Activated CD4-positive, alpha-beta T cell treated with anti-CD3 and anti-CD28 coated beads for 36 hours (primary cell): Measurements from ENCODE around the gene ITGA11. TPM values are rescaled to one million over a fixed set of nuclear protein-coding genes. Genes with fewer than 3 reads are reported as not detected.
"Not testable (repeated sequence)": the region's sequence is repeated elsewhere in the genome, so short reads cannot be mapped to it uniquely, and the experiment has no call there.

Source experiments
- ATAC-seq: fragments of 200-7000 bp; cut with Tn5 transposase; one replicate; pipeline ENCODE4 v1.10.0; 2021; ENCODE audit warnings: mild to moderate bottlenecking, moderate library complexity
- CTCF ChIA-PET: fragments of 350-600 bp; sonication (Branson Sonifier 250); formaldehyde crosslinking; loops from one replicate; lab custom pipeline; 2021; ENCODE audit warnings: antibody characterized with exemption; lab: Charles Lee
- POLR2A ChIA-PET: fragments of 350-600 bp; sonication (Branson Sonifier 250); formaldehyde crosslinking; loops from one replicate; lab custom pipeline; 2021; ENCODE audit warnings: antibody characterized with exemption, inconsistent platforms; lab: Charles Lee
- DNase-seq: peaks from one replicate; pipeline ENCODE4 v3.0.0-alpha.2; 2020
- H3K27ac Mint-ChIP-seq: one replicate; pipeline ENCODE4 v1.8.0; 2021; ENCODE audit warnings: mixed read lengths
- H3K27me3 Mint-ChIP-seq: one replicate; pipeline ENCODE4 v1.8.0; 2021; ENCODE audit warnings: mixed read lengths
- H3K36me3 Mint-ChIP-seq: one replicate; pipeline ENCODE4 v1.8.0; 2021; ENCODE audit warnings: low read depth, mixed read lengths
- H3K4me1 Mint-ChIP-seq: one replicate; pipeline ENCODE4 v1.8.0; 2021; ENCODE audit warnings: mixed read lengths
- H3K4me3 Mint-ChIP-seq: one replicate; pipeline ENCODE4 v1.8.0; 2021; ENCODE audit warnings: mild to moderate bottlenecking, moderate library complexity, mixed read lengths
- H3K9me3 Mint-ChIP-seq: one replicate; pipeline ENCODE4 v1.8.0; 2021; ENCODE audit warnings: low read depth, mixed read lengths
- intact Hi-C, 2 experiments: fragments of 100-400 bp; cut with DNase I in 1 of 2; cut with micrococcal nuclease in 1 of 2; formaldehyde crosslinking; loops; one replicate each; pipeline versions ENCODE4 v1.14.2 to v1.15.1; 2022 to 2024; cut with DNase I, micrococcal nuclease
- total RNA-seq, 2 experiments: library from RNA; stranded (reverse); gene quantifications; one replicate each; pipeline ENCODE4 v1.2.3, GENCODE V29; 2021

Gene ITGA11
- total RNA-seq, 2 experiments from 2014 or later, result 2.9 to 3.2 TPM

DNA sequence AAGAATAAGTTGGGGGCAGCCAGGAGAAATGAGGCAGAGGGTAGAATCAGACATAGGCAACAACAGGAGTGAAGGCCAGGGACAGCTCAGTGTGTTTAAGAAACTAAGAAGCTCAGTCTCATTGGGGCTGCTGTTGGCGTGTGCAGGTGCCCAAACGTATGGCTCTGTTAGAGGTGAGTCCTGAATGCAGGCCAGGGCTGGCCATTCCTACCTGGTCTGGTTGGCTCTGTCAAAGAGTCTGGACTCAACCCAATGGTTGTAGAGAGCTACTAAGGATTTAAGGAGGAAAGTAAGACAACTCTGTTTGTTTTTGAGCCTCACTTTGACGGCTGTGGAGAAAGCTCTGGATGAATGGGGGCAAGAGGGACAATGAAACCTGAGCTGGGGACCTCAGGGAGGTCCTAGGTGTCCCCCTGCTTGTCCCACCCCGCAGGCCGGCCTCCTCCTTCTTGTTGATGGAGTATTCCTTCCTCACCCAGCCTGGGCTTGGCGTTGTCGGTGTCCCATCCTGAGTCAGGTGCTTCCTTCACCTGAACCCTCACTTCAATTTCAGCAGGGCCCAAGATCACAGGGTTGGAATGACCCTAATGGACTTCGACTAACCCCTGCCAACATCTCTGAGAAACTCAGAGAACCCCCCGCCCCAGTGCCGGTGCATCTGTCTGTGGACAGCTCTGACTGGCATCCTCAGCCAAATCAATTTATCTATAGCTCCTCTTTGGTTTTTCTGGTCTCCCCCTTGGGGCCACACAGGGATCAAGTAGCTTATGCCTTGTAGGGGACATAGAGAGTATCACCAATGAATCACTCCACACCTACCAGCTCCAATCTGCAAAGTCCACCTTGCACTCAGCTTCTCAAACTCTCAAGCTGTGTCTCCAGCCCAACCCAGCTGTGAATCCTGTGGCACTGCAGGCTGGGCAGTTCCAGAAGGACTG, 8.3 kb downstream of the ITGA11 start:
- H3K36me3 Mint-ChIP-seq, result no peaks in the 10 kb centered on the region
- ATAC-seq (no peak), DNase-seq (no peak)
- intact Hi-C loops, result no loop called here
- no peak overlapping the region for H3K4me3 Mint-ChIP-seq
- H3K9me3 Mint-ChIP-seq, result no peaks in the 10 kb centered on the region
- no peaks in the 10 kb centered on the region for H3K4me1 Mint-ChIP-seq
- ChIA-PET POLR2A (interaction anchor here (0.6 kb wide), 1 partner anchor 1741 kb away, joined by 3 read pairs; no protein-coding TSS in a partner anchor), CTCF (interaction anchor here (0.6 to 1.8 kb wide), 3 partner anchors 8 to 127 kb away, joined by 3 to 7 read pairs (median 3); partner anchors contain the start of gene ITGA11)
- no peak overlapping the region for H3K27ac Mint-ChIP-seq
- peaks cover 1% of the 10 kb centered on the region for H3K27me3 Mint-ChIP-seq

DNA sequence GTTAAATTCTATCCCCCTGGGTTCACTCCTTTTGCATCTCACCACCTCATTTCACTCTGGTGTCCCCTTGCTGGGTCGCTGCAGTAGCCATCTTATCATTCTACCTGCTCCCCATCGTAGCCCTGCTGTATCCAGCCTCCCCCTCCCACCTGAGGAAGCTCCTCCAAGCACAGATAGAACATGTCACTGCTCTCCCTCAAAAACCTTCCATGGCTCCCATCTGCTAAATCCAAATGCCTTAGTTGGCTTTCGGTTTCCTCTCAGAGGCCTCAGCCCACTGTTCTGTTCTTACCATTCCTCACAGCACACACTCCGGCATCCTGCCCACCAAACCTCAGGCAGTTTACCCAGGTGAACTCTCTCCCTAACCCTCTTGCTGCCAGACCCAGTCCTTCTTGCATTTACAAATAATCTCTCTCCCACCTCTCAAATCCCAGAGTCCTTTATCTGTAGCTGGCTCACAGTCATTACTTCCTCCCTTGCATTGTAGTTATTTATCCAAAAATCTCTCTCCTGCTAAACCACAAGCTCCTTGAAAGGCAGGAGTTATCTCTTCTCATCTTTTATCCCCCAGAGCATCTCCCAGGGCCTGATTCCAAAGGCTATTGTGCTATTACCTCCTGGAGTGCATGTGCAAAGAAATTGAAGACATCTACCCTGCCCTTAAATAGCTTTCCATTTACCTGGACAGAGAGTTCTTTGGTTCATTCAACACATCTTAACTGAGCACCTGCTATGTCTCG, 9.4 kb downstream of the ITGA11 start:
- intact Hi-C loops, H3K4me3 Mint-ChIP-seq, H3K9me3 Mint-ChIP-seq, POLR2A ChIA-PET, DNase-seq, H3K27me3 Mint-ChIP-seq, H3K4me1 Mint-ChIP-seq, ATAC-seq, H3K36me3 Mint-ChIP-seq, H3K27ac Mint-ChIP-seq: not testable (repeated sequence)
- CTCF ChIA-PET, result interaction anchor here (0.6 to 1.8 kb wide), 2 partner anchors 116 to 128 kb away, joined by 3 to 7 read pairs; no protein-coding TSS in a partner anchor

DNA sequence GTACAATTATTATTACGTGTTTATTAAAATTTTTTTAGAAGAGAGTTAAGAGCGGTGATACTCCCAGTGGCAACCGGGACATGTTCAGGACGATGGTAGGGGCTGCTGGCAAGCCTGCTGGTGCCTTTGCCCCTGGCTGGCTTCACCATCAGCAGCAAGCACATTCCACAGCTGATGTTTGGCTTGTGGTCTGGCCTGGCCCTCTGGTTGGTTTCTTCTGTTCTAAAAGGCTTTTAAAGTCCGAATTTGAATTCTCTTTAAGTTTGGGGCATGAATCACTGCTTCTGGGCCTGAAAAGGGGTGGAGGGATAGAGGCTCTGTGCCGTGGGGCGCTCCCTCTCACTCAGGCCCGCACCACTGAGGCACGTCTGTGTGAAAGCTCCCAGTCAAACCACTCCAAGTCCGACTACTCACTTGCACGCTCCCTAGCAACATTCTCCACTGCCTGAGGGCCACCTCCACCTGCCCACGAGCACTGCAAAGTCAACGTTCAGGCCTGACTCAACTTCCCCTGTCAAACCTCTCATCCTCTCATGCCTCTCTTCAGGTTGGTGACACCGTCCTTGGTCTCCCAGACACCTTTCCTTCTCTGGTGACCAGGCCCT, 10.1 kb downstream of the ITGA11 start:
- intact Hi-C loops, result no loop called here
- Mint-ChIP-seq H3K27me3 (no peaks in the 10 kb centered on the region), H3K4me1 (no peaks in the 10 kb centered on the region), H3K9me3 (no peaks in the 10 kb centered on the region), H3K4me3 (no peak overlapping the region), H3K27ac (no peak overlapping the region), H3K36me3 (no peaks in the 10 kb centered on the region)
- ChIA-PET CTCF (no interaction called here), POLR2A (no interaction called here)
- ATAC-seq (no peak), DNase-seq (no peak)

DNA sequence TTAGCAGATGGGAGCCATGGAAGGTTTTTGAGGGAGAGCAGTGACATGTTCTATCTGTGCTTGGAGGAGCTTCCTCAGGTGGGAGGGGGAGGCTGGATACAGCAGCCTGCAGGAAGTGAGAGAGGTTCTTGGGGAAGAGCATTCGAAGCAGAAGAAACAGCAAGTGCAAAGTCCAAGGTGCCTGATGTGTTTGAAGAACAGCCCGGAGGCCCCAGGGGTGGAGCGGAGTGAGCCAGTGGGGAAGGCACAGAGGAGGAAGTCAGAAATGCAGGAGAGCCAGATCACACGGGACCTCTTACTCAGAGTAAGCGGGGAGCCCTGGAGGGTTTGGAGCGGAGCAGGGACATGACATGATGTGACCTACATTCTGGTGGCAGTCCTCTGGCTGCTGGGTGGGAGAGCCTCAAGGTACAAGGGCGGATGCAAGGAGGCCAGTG, 10.8 kb downstream of the ITGA11 start:
- Mint-ChIP-seq H3K4me3 (no peak overlapping the region), H3K36me3 (no peaks in the 10 kb centered on the region), H3K4me1 (no peaks in the 10 kb centered on the region), H3K27me3 (no peaks in the 10 kb centered on the region), H3K9me3 (no peaks in the 10 kb centered on the region), H3K27ac (no peak overlapping the region)
- intact Hi-C loops, result no loop called here
- DNase-seq (no peak), ATAC-seq (no peak)
- CTCF ChIA-PET, result no interaction called here
- POLR2A ChIA-PET, result no interaction called here

DNA sequence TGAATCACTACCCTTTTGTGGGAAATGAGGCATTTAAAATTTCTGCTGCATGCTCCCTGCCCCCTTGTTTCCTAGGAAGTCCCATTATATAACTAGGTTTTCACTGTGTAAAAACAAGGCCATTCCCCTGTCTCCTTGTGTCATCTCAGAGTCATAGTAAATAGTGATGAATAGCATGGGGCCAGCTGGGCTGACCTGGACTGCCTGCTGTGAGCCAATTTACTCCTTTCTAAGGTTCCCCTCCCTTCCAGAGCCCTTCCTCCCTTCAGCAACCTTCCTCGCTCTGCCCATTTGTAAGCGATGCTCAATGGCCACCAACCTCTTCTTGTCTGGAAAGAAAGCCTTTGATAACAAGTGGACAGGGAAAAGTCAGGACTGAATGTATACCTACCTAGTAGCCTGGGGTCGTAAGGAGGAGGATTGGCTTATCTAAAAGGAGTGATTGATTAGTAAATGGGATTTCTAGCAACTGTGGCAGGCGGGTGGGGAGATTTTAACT, 11.7 kb downstream of the ITGA11 start:
- ChIA-PET CTCF (no interaction called here), POLR2A (no interaction called here)
- no peaks in the 10 kb centered on the region for H3K4me1 Mint-ChIP-seq
- DNase-seq (no peak), ATAC-seq (no peak)
- no peak overlapping the region for H3K27ac Mint-ChIP-seq
- H3K36me3 Mint-ChIP-seq, result no peaks in the 10 kb centered on the region
- intact Hi-C loops, result no loop called here
- H3K27me3 Mint-ChIP-seq, result no peaks in the 10 kb centered on the region
- H3K9me3 Mint-ChIP-seq, result no peaks in the 10 kb centered on the region
- no peak overlapping the region for H3K4me3 Mint-ChIP-seq

DNA sequence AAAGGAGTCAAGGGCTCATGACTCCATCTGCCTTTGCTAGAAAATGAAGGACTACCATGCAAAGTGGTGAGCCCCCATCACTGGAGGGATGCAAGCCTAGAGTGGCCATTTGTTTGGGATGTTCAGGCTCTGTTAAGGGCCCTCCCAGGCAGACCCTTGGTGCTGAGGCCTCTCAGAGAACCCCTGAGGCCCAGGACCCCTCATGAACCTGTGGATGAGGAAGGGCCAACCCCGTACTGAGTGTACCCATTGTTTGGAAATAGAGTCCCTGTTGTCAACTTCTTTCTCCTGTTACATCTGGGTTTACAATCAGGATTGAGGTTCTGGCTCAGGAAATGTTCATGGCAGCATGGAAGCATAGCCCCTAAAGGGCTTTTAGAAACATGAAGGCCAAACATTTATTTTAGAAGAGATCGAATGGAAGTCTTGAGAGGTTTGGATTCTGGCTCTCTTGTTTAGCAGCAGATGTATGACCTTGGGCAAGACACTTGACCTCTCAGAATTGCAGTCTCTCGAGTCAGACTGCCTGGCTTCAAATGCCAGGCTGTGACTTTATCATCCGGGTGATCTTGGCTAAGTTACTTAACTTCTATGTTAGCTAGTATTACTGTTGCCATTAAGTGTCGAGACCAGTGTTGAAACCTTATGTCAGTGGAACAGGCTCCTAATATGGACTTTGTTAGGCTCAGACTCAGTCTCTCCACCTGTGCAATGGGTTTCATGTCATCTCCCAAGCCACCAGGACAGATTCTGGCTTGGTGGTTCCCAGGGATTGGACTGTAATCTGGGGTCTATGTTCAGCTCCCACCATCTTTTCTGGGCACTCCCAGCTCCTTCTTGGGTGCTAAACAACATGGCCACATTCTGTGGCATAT, 12.4 kb downstream of the ITGA11 start:
- ATAC-seq (no peak), DNase-seq (no peak)
- H3K27me3 Mint-ChIP-seq, result no peaks in the 10 kb centered on the region
- intact Hi-C loops, result no loop called here
- no peaks in the 10 kb centered on the region for H3K4me1 Mint-ChIP-seq
- no peak overlapping the region for H3K4me3 Mint-ChIP-seq
- H3K36me3 Mint-ChIP-seq, result no peaks in the 10 kb centered on the region
- CTCF ChIA-PET, result no interaction called here
- POLR2A ChIA-PET, result no interaction called here
- no peaks in the 10 kb centered on the region for H3K9me3 Mint-ChIP-seq
- no peak overlapping the region for H3K27ac Mint-ChIP-seq

DNA sequence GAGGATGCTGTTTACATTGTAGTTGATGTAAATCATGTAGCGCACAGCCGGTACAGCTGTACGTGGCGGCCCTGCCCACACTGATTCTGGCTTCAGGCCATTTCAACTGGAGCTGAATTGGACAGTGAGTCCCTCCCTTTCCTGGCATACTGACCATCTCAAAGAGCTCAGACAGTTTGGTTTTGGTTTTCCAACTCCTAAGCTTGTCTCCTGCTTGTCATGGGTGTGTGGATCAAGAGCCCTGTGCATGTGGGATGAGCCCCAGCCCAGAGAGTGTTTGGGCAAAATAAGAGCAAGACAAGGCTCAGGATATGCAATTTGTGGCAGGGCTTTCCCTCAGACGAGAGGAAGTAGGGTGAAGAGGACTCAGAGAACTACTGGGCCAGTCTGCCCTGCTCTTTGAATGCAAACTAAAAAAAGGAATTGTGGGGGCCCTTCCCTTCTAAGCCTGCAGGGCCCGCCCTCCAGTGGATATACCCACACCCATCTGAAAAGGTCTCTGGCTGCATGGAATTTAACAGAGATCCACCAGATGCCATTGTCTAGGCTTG, 13.3 kb downstream of the ITGA11 start:
- Mint-ChIP-seq H3K4me1 (no peaks in the 10 kb centered on the region), H3K27me3 (no peaks in the 10 kb centered on the region), H3K4me3 (no peak overlapping the region), H3K9me3 (no peaks in the 10 kb centered on the region), H3K27ac (no peak overlapping the region), H3K36me3 (no peaks in the 10 kb centered on the region)
- intact Hi-C loops, result no loop called here
- ChIA-PET POLR2A (no interaction called here), CTCF (interaction anchor here (0.6 kb wide), 1 partner anchor 112 kb away, joined by 3 read pairs; no protein-coding TSS in a partner anchor)
- DNase-seq (no peak), ATAC-seq (no peak)

DNA sequence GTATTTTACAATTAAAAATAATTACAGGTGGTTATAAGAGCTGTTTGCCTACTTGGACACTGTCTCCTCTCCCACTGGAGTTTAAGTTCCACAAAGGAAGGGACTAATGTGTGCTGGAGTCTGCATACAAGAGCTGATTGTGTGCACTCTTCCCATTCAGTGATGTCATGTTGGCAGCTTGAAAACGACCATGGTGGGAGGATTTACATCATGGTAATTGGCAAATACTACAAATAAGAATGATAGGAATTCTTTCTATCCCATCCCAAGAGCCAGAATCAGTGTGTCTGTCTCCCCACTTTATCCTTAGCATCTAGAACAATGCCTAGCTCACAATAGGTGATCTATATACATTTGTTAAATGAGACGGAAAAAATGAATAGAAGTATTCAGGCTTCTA, 14.1 kb downstream of the ITGA11 start:
- H3K27me3 Mint-ChIP-seq, result no peaks in the 10 kb centered on the region
- no peak for ATAC-seq
- intact Hi-C loops, result no loop called here
- no peaks in the 10 kb centered on the region for H3K9me3 Mint-ChIP-seq
- CTCF ChIA-PET, result interaction anchor here (0.8 kb wide), 1 partner anchor 18 kb away, joined by 3 read pairs; no protein-coding TSS in a partner anchor
- H3K36me3 Mint-ChIP-seq, result no peaks in the 10 kb centered on the region
- POLR2A ChIA-PET, result no interaction called here
- no peak overlapping the region for H3K27ac Mint-ChIP-seq
- no peak overlapping the region for H3K4me3 Mint-ChIP-seq
- H3K4me1 Mint-ChIP-seq, result no peaks in the 10 kb centered on the region
- no peak for DNase-seq

DNA sequence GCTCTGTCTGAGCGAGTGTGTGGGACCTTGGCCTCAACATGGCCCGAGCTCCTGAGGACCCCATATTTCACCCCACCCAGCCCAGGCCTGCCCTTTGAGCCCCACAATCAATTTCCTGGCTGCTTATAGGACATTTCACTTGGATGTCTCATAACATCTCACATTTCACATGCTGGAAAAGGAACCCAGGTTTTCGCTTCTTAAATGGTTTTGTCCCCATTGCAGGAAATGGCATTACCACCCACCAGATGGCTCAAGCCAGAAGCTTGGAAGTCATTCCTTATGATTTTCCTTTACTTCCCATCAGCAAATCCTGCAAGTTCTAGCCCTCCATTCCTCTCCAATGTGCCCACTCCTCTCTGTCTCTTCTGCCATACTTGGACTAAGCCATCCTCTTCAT, 14.9 kb downstream of the ITGA11 start:
- ATAC-seq (no peak), DNase-seq (no peak)
- Mint-ChIP-seq H3K27me3 (no peaks in the 10 kb centered on the region), H3K4me3 (no peak overlapping the region), H3K36me3 (no peaks in the 10 kb centered on the region), H3K27ac (no peak overlapping the region), H3K4me1 (no peaks in the 10 kb centered on the region), H3K9me3 (no peaks in the 10 kb centered on the region)
- ChIA-PET CTCF (no interaction called here), POLR2A (no interaction called here)
- intact Hi-C loops, result no loop called here

DNA sequence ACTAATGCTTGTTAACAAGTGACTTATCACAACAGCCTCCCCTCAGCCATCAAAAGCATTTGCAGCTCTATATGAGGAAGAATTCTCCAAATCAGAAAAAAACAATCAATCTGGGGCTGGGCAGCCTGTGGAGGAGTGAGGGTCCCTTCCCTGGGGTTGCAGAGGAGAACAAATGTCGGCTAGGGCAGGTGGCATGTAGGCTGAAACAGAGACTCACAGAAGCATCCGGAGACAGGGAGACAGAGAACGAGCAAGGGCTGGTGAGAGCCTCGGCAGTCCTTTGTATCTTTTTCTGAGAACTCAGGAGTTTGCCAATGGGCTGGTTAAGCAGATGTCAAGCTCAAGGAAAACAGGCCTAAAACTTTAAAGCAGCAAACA, 15.8 kb downstream of the ITGA11 start:
- Mint-ChIP-seq H3K4me1 (no peaks in the 10 kb centered on the region), H3K9me3 (no peaks in the 10 kb centered on the region), H3K27ac (no peak overlapping the region), H3K4me3 (no peak overlapping the region), H3K27me3 (no peaks in the 10 kb centered on the region), H3K36me3 (no peaks in the 10 kb centered on the region)
- intact Hi-C loops, result no loop called here
- DNase-seq (no peak), ATAC-seq (no peak)
- POLR2A ChIA-PET, result no interaction called here
- CTCF ChIA-PET, result interaction anchor here (0.6 kb wide), 1 partner anchor 64 kb away, joined by 3 read pairs; no protein-coding TSS in a partner anchor
